ENCODE data around the gene TMEM132A. TPM values are rescaled to one million over a fixed set of nuclear protein-coding genes. Genes with fewer than 3 reads are reported as not detected.

TMEM132A gene
- total and polyA plus RNA-seq, 10 of the 15 experiments (the other 5 are each of a cell fraction or from before 2014, with no cell fraction given): 0.16 to 25.0 (median 4.3) TPM

- RAD21 ChIA-PET (ENCODE audit: unreplicated experiment): interaction anchor here (1.1 to 1.9 kb wide), 2 partner anchors 17 to 209 kb away, joined by 3 to 14 read pairs; no protein-coding TSS in a partner anchor
- 53% methylated on average over 5 of the region's 5 CpGs for WGBS (ENCODE audit: insufficient coverage, insufficient replicate concordance, low lambda C conversion rate, missing lambda C conversion rate)
- POLR2A ChIA-PET: interaction anchor here (0.6 to 1.7 kb wide), 2 partner anchors 22 to 290 kb away, joined by 3 to 5 read pairs; no protein-coding TSS in a partner anchor
Measured at GRCh38 chr11:60932605-60933356, 8.5 kb downstream of the TMEM132A start.

More at GRCh38 chr11:60932605-60933356, 8.5 kb downstream of the TMEM132A start:
- peak overlapping the region; percentile 30 for H3K4me2 ChIP-seq (ENCODE audit: control insufficient read depth, insufficient read depth)
- intact Hi-C loops (cut with micrococcal nuclease; ENCODE audit: unreplicated experiment): no loop called here
- ATAC-seq (peak; percentile 14; the same call in 1 of the 3 replicates), DNase-seq (ENCODE audit: low read depth, low spot score) (no peak), FAIRE-seq (no peak)
- ChIA-PET SMC1A (ENCODE audit: uncharacterized antibody, unreplicated experiment) (interaction anchor here (1.2 to 2.6 kb wide), 6 partner anchors 12 to 29 kb away, joined by 3 to 19 read pairs (median 4); partner anchors contain the start of gene TMEM109), CTCF (interaction anchor here (1.9 kb wide), 1 partner anchor 33 kb away, joined by 7 read pairs; no protein-coding TSS in a partner anchor)
- no peaks in the 10 kb centered on the region for H3K9me3 ChIP-seq (replicated peaks; ENCODE audit: control insufficient read depth, insufficient read depth, low read length)
- no peaks in the 10 kb centered on the region for H4K20me1 ChIP-seq (ENCODE audit: control insufficient read depth, insufficient read depth)
- H2AFZ ChIP-seq (ENCODE audit: control insufficient read depth, low read depth, low read length): no peak overlapping the region
- no peak overlapping the region for H3K4me3 ChIP-seq
- no peaks in the 10 kb centered on the region for H3K27me3 ChIP-seq (replicated peaks in 1 of 2; ENCODE audit: control insufficient read depth in 2 of 2, insufficient read depth in 2 of 2, low read length in 1 of 2)
- no TSS peak for BruUV-seq (replicated peaks)
- in situ Hi-C loops (cut with MboI): no loop called here
- peaks cover 2 to 8% of the 10 kb centered on the region in 2 experiments for H3K36me3 ChIP-seq (ENCODE audit: control insufficient read depth in 2 of 2, insufficient read depth in 2 of 2, low read length in 1 of 2)
- H3K4me1 ChIP-seq (ENCODE audit: control insufficient read depth, insufficient read depth, low read length): peaks cover 17% of the 10 kb centered on the region
- no peaks in the 10 kb centered on the region for H3K79me2 ChIP-seq (ENCODE audit: control insufficient read depth, insufficient read depth, low read length)
- H3K27ac ChIP-seq (ENCODE audit: control insufficient read depth, insufficient read depth): no peak overlapping the region
- TF ChIP-seq CBFB (IDR thresholded peaks at IDR 0.05; ENCODE audit: low read depth) (no peak), PAX5 (IDR thresholded peaks at IDR 0.05; ENCODE audit: borderline replicate concordance, low read depth, low read length) (no peak), POLR2A (IDR thresholded peaks at IDR 0.05; ENCODE audit: low read depth, low read length) (no peak), MLLT1 (IDR thresholded peaks at IDR 0.05) (no peak), IKZF1 (conservative IDR thresholded peaks at IDR 0.05) (no peak), ZNF622 (IDR thresholded peaks at IDR 0.05) (no peak), MTA3 (IDR thresholded peaks at IDR 0.05; ENCODE audit: borderline replicate concordance, low read length) (0 out of 2 replicates have a peak, but pooled peaks have one; percentile 12), POU2F2 (IDR thresholded peaks at IDR 0.05; ENCODE audit: borderline replicate concordance, low read depth, low read length) (peak; percentile 82; the same call in 1 of the 3 replicates), BACH1 (IDR thresholded peaks at IDR 0.05; ENCODE audit: borderline replicate concordance) (no peak)
- H3K9ac ChIP-seq (ENCODE audit: control insufficient read depth, insufficient read depth, low read length): no peak overlapping the region
